B cell (primary cell): ENCODE data around the gene ZNF618. TPM values are rescaled to one million over a fixed set of nuclear protein-coding genes. Genes with fewer than 3 reads are reported as not detected.

Source experiments
- ATAC-seq: fragments of 200-7000 bp; cut with Tn5 transposase; one replicate; pipeline ENCODE4 v1.10.0; 2021; ENCODE audit warnings: low read depth, mild to moderate bottlenecking, moderate number of reproducible peaks, moderate library complexity
- CTCF ChIA-PET: fragments of 350-600 bp; sonication (Branson Sonifier 250); formaldehyde crosslinking; loops from one replicate; lab custom pipeline; 2021; ENCODE audit warnings: antibody characterized with exemption, inconsistent platforms; lab: Charles Lee
- POLR2A ChIA-PET: fragments of 350-600 bp; sonication (Branson Sonifier 250); formaldehyde crosslinking; loops from one replicate; lab custom pipeline; 2021; ENCODE audit warnings: antibody characterized with exemption; lab: Charles Lee
- DNase-seq: peaks from one replicate; pipeline ENCODE4 v3.0.0; 2013
- H2AFZ ChIP-seq: 2 replicates; pipeline ENCODE4 v1.6.1; 2012; ENCODE audit warnings: mild to moderate bottlenecking, low read depth, low read length; ENCODE audit not compliant: insufficient read depth, poor library complexity, severe bottlenecking
- H3K27ac ChIP-seq, 2 donors: 1 replicate in 1 of 2; 2 replicates in 1 of 2; pipeline ENCODE4 v1.5.1; 2012 to 2013; ENCODE audit warnings: low read length in 2 of 2, mild to moderate bottlenecking in 2 of 2, moderate library complexity in 1 of 2
- H3K27me3 ChIP-seq, 4 experiments: fragments of 200-600 bp in 1 of 4; sonication (generic) in 1 of 4; replicated peaks in 1 of 4; 1 replicate in 2 of 4; 2 replicates in 2 of 4; pipeline versions ENCODE4 v1.6.1 to v1.7.0; 2013 to 2016; ENCODE audit warnings: low read length in 3 of 4, mild to moderate bottlenecking in 2 of 4, mixed read lengths in 1 of 4, moderate library complexity in 1 of 4; ENCODE audit not compliant: insufficient read depth in 4 of 4, control insufficient read depth in 3 of 4; ENCODE audit errors: control extremely low read depth in 1 of 4
- H3K36me3 ChIP-seq, 2 experiments: replicated peaks in 1 of 2; 1 replicate in 1 of 2; 2 replicates in 1 of 2; pipeline versions ENCODE4 v1.6.1 to v1.7.1; 2013; ENCODE audit warnings: low read length in 1 of 2; ENCODE audit not compliant: insufficient read depth in 2 of 2, control insufficient read depth in 1 of 2; ENCODE audit errors: control extremely low read depth in 1 of 2, extremely low read depth in 1 of 2
- H3K4me1 ChIP-seq, 2 donors: fragments of 200-600 bp in 1 of 2; sonication (generic) in 1 of 2; 1 replicate in 1 of 2; 2 replicates in 1 of 2; pipeline versions ENCODE4 v1.5.1 to v1.6.1; 2013 to 2017; ENCODE audit warnings: low read length in 2 of 2; ENCODE audit not compliant: control insufficient read depth in 2 of 2, insufficient read depth in 2 of 2
- H3K4me2 ChIP-seq: replicated peaks from 2 replicates; pipeline ENCODE3; 2012; ENCODE audit warnings: mild to moderate bottlenecking, low read depth, low read length; ENCODE audit not compliant: poor library complexity, severe bottlenecking
- H3K4me3 ChIP-seq, 5 experiments: fragments of 200-600 bp in 1 of 5; sonication (generic) in 1 of 5; 1 replicate in 3 of 5; 2 replicates in 2 of 5; pipeline versions ENCODE4 v1.5.1 to v1.7.0; 2011 to 2016; ENCODE audit warnings: low read length in 4 of 5, mild to moderate bottlenecking in 4 of 5, low read depth in 2 of 5, control low read depth in 1 of 5, moderate library complexity in 1 of 5; ENCODE audit not compliant: insufficient read depth in 1 of 5; ENCODE audit errors: control extremely low read depth in 1 of 5, extremely low read depth in 1 of 5
- H3K79me2 ChIP-seq: fragments of 200-600 bp; sonication (generic); one replicate; pipeline ENCODE4 v1.6.0; 2016; ENCODE audit warnings: low read length; ENCODE audit not compliant: control insufficient read depth, insufficient read depth
- H3K9ac ChIP-seq: fragments of 200-600 bp; sonication (generic); 2 replicates; pipeline ENCODE4 v1.6.1; 2017; ENCODE audit warnings: mild to moderate bottlenecking, low read length, moderate library complexity
- H3K9me3 ChIP-seq, 3 donors: one replicate each; pipeline versions ENCODE4 v1.6.1 to v1.7.1; 2013; ENCODE audit warnings: low read length in 2 of 3; ENCODE audit not compliant: control insufficient read depth in 2 of 3, insufficient read depth in 1 of 3; ENCODE audit errors: control extremely low read depth in 1 of 3
- H4K20me1 ChIP-seq: 2 replicates; pipeline ENCODE4 v1.6.0; 2012; ENCODE audit warnings: mild to moderate bottlenecking, low read length; ENCODE audit not compliant: insufficient read depth, control insufficient read depth, poor library complexity, severe bottlenecking
- H3K27ac Mint-ChIP-seq: one replicate; pipeline ENCODE4 v1.8.0; 2021; ENCODE audit warnings: mixed read lengths
- H3K27me3 Mint-ChIP-seq: one replicate; pipeline ENCODE4 v1.8.0; 2021; ENCODE audit warnings: mixed read lengths
- H3K4me1 Mint-ChIP-seq: one replicate; pipeline ENCODE4 v1.8.0; 2021; ENCODE audit warnings: mixed read lengths
- H3K4me3 Mint-ChIP-seq: one replicate; pipeline ENCODE4 v1.8.0; 2021; ENCODE audit warnings: mixed read lengths
- H3K9me3 Mint-ChIP-seq: one replicate; pipeline ENCODE4 v1.8.0; 2022; ENCODE audit warnings: mixed read lengths; ENCODE audit not compliant: insufficient read depth
- CTCF ChIP-seq: fragments of 200-600 bp; IDR thresholded peaks from one replicate; pipeline ENCODE4 v1.8.0; 2022; ENCODE audit warnings: antibody characterized with exemption, mild to moderate bottlenecking
- EZH2 ChIP-seq: IDR thresholded peaks from 2 replicates; pipeline ENCODE4 v1.6.1; 2012; ENCODE audit warnings: borderline replicate concordance, low read depth, mild to moderate bottlenecking, moderate library complexity, low read length; ENCODE audit not compliant: insufficient read depth, poor library complexity, severe bottlenecking
- WGBS: methylation state at CpG from one replicate; pipeline ENCODE4 v1.1.5; 2013; ENCODE audit warnings: missing lambda C conversion rate; ENCODE audit not compliant: insufficient coverage; 5-methylcytosine and 5-hydroxymethylcytosine counted together
- intact Hi-C: fragments of 100-400 bp; cut with micrococcal nuclease; formaldehyde crosslinking; loops from one replicate; pipeline ENCODE4 v1.10.0; 2022
- polyA plus RNA-seq: library from polyadenylated mRNA; depleted of rRNA; stranded (reverse); fragments of >200 nt; gene quantifications from 2 replicates; pipeline ENCODE4 v1.2.3, GENCODE V29; 2012
- total RNA-seq, 2 donors: library from RNA; stranded (reverse); fragments of 120-200 nt in 1 of 2; gene quantifications; 1 replicate in 1 of 2; 2 replicates in 1 of 2; pipeline versions ENCODE4 v1.2.3 to v1.2.4, GENCODE V29; 2013 to 2022

ZNF618 gene
- total and polyA plus RNA-seq, 2 donors (not counting 1 experiment from before 2014, with no cell fraction given) = 1.4 to 2.5 TPM

- no peak overlapping the region for H3K27ac ChIP-seq
- ChIA-PET POLR2A (no interaction called here), CTCF (no interaction called here)
- Mint-ChIP-seq H3K27ac (no peak overlapping the region), H3K9me3 (peaks cover 2% of the 10 kb centered on the region), H3K4me3 (no peak overlapping the region), H3K27me3 (no peaks in the 10 kb centered on the region), H3K4me1 (no peaks in the 10 kb centered on the region)
- no peaks in the 10 kb centered on the region for H4K20me1 ChIP-seq
- H3K4me1 ChIP-seq = no peaks in the 10 kb centered on the region
- no peaks in the 10 kb centered on the region for H3K27me3 ChIP-seq
- intact Hi-C loops = no loop called here
- no peak for DNase-seq
- no peak overlapping the region for H2AFZ ChIP-seq
- 86% methylated on average over 9 of the region's 9 CpGs for WGBS
- H3K79me2 ChIP-seq = no peaks in the 10 kb centered on the region
- no peaks in the 10 kb centered on the region for H3K9me3 ChIP-seq
- H3K36me3 ChIP-seq = no peaks in the 10 kb centered on the region
- H3K9ac ChIP-seq = no peak overlapping the region
- H3K4me3 ChIP-seq = no peak overlapping the region
- no peak for TF ChIP-seq EZH2
- no peak overlapping the region for H3K4me2 ChIP-seq
- no peak for ATAC-seq
These were observed 43.3 kb downstream of the ZNF618 start for GRCh38 chr9:113919382-113919781.

GRCh38 chr9:113919871-113920270 is 43.8 kb downstream of the ZNF618 start:
- Mint-ChIP-seq H3K4me3 (no peak overlapping the region), H3K27ac (no peak overlapping the region), H3K27me3 (no peaks in the 10 kb centered on the region), H3K9me3 (peaks cover 2% of the 10 kb centered on the region), H3K4me1 (no peaks in the 10 kb centered on the region)
- ATAC-seq = no peak
- Histone ChIP-seq H3K27ac (no peak overlapping the region), H3K36me3 (no peaks in the 10 kb centered on the region), H3K4me3 (no peak overlapping the region), H3K4me2 (no peak overlapping the region), H3K79me2 (no peaks in the 10 kb centered on the region), H3K9ac (no peak overlapping the region), H3K4me1 (no peaks in the 10 kb centered on the region), H2AFZ (no peak overlapping the region), H3K27me3 (no peaks in the 10 kb centered on the region), H3K9me3 (no peaks in the 10 kb centered on the region), H4K20me1 (no peaks in the 10 kb centered on the region)
- ChIA-PET CTCF (interaction anchor here (0.5 kb wide), 1 partner anchor 43 kb away, joined by 3 read pairs; no protein-coding TSS in a partner anchor), POLR2A (no interaction called here)
- WGBS = 92% methylated on average over 5 of the region's 5 CpGs
- DNase-seq = no peak
- intact Hi-C loops = no loop called here
- TF ChIP-seq CTCF = no peak
- TF ChIP-seq EZH2 = no peak
